ENCODE data around the gene KCNJ18.
"Not testable (repeated sequence)": the region's sequence is repeated elsewhere in the genome, so short reads cannot be mapped to it uniquely, and the experiment has no call there.

Gene KCNJ18

GRCh38 chr17:21686165-21687015, 5.9 kb upstream of the KCNJ18 start:
- DNase-seq = no peak

- DNase-seq = no peak
Observed at GRCh38 chr17:21687136-21687953, 5.0 kb upstream of the KCNJ18 start.

GRCh38 chr17:21688293-21688949, 3.9 kb upstream of the KCNJ18 start:
- DNase-seq = no peak

GRCh38 chr17:21689604-21690003, 2.7 kb upstream of the KCNJ18 start:
- DNase-seq = no peak

- not testable (repeated sequence) for DNase-seq
Observed at GRCh38 chr17:21690811-21691210, 1.5 kb upstream of the KCNJ18 start.

- DNase-seq = not testable (repeated sequence)
Observed at GRCh38 chr17:21691481-21691880, 842 bp upstream of the KCNJ18 start.

GRCh38 chr17:21692704-21693065, 362 bp downstream of the KCNJ18 start:
- not testable (repeated sequence) for DNase-seq

GRCh38 chr17:21693391-21693796, 1.1 kb downstream of the KCNJ18 start:
- DNase-seq = not testable (repeated sequence)

- not testable (repeated sequence) for DNase-seq
Observed at GRCh38 chr17:21693937-21694336, 1.6 kb downstream of the KCNJ18 start.

GRCh38 chr17:21696227-21696626, 3.9 kb downstream of the KCNJ18 start:
- not testable (repeated sequence) for DNase-seq

- not testable (repeated sequence) for DNase-seq
Observed at GRCh38 chr17:21696842-21697507, 4.7 kb downstream of the KCNJ18 start.

- not testable (repeated sequence) for DNase-seq
Observed at GRCh38 chr17:21697508-21697860, 5.2 kb downstream of the KCNJ18 start.

GRCh38 chr17:21698437-21699075, 6.2 kb downstream of the KCNJ18 start:
- not testable (repeated sequence) for DNase-seq

GRCh38 chr17:21699124-21699523, 6.8 kb downstream of the KCNJ18 start:
- not testable (repeated sequence) for DNase-seq

GRCh38 chr17:21699573-21700236, 7.4 kb downstream of the KCNJ18 start:
- DNase-seq = not testable (repeated sequence)

- DNase-seq = not testable (repeated sequence)
Observed at GRCh38 chr17:21701090-21701489, 8.8 kb downstream of the KCNJ18 start.

GRCh38 chr17:21702029-21702428, 9.7 kb downstream of the KCNJ18 start:
- not testable (repeated sequence) for DNase-seq

GRCh38 chr17:21702521-21702920, 10.2 kb downstream of the KCNJ18 start:
- DNase-seq = not testable (repeated sequence)

GRCh38 chr17:21702940-21703640, 10.8 kb downstream of the KCNJ18 start:
- not testable (repeated sequence) for DNase-seq

- DNase-seq = not testable (repeated sequence)
Observed at GRCh38 chr17:21703891-21704872, 11.9 kb downstream of the KCNJ18 start.

Data from NCI-H1105 treated with DMSO at 0.1 percent for 48 hours (cell line).